Activated gamma-delta T cell treated with Interleukin-2 at 50 U/mL for 16 hours (primary cell): ENCODE results near the gene EMILIN1.

Source experiments
- DNase-seq: peaks from one replicate; pipeline ENCODE4 v3.0.0-alpha.2; 2020

EMILIN1 gene

DNA sequence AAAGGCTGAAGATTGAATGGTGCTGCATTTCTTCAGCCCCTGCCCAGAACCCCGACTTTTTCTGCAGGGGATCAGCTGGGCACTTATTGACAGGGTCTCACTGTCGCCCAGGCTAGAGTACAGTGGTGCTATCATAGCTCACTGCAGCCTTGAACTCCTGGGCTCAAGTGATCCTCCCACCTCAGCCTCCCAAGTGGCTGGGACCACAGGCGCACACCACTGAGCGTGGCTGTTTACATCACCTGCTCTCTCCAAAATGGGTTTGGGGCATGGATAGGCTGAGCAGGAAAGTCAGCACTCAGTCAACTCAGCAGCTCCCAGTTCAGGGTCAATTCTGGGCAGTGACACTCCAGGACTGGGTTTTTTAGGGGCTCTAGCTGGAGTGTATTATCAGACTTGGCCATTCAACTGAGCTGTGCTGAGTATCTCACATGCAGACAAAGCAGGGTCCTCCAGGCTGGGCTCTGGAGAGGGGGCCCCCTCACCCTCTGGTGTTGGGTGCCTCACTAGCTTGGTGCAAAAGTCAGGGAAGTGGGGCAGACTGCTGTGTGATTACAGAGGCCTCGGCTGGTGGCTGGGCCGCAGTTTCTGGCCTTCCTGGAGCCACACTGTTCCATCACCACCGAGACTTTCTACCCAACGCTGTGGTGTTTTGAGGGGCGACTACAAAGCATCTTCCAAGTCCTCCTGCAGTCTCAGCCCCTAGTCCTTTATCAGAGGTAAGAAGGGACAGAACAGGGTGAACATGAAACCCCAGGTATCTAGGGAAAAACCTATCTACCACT lies 49.7 kb downstream of the EMILIN1 start:
- no peak for DNase-seq

DNA sequence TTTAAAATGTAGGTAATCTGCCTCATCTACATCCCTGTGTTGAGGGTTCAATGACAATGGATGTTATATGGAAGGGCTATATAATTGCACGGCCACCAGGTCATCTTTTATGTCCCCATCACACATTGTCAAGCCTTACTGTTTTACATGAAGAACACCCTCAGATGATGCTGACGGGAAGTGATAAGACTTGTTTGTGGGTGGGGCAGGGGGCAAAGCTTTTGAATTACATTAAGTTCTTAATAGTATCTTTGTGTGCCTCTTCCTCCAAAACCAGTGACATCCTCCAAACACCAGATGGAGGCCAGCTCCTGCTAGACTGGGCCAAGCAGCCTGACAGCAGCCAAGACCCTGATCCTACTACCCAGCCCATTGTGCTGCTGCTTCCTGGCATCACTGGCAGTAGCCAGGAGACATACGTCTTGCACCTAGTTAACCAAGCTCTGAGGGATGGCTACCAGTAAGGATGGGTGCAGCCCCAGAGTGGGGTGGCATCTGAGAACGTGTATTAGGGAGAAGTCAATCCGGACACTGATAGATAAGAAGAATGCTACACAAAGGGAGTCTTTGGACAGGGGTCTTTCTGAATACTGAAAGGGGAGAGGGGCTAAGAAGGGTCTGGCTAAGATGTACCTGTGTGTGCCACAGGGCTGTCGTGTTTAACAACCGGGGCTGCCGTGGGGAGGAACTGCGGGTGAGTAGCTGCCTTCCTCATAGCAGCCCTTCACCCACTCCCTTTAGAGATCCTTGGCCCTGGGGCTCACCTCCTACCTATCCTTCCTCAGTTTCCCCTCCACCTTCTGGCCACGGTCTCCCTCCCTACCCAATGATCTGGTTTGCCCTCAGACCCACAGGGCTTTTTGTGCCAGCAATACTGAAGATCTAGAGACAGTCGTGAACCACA lies 50.5 kb downstream of the EMILIN1 start:
- no peak for DNase-seq

DNA sequence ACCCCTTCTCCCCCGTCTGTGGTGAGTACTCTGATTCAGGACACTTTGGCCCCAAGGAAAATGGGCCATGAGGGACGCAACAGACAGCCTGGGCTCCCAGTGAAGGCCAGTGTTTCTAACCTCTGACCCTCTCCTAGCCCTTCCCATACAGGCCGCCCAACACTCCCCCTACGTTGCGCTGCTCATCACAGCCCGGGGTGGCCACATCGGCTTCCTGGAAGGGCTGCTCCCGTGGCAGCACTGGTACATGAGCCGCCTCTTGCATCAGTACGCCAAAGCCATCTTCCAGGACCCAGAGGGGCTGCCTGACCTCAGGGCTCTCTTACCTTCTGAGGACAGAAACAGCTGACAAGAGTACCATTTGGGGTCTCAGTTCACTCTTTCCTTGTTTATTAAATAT lies 52.0 kb downstream of the EMILIN1 start:
- DNase-seq: no peak

DNA sequence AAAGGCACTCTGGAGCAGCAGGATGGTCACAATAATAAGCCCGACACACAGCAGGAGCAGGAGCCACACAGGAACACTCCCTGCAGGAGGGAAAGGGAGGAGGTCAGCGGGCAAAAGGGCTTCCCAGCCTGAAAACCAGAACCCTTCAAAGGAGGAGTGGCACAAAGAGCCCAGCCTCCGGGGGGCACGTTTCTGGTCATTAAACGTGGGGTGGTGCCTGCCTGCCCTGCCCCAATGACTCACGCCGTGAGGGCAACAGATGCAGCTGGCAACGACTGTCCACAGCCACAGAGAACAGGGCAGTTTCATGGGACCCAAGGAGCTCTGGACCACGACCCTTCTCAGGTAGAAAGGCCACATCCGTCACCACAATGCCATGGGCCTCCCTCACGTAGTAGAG lies 53.0 kb downstream of the EMILIN1 start:
- no peak for DNase-seq

DNA sequence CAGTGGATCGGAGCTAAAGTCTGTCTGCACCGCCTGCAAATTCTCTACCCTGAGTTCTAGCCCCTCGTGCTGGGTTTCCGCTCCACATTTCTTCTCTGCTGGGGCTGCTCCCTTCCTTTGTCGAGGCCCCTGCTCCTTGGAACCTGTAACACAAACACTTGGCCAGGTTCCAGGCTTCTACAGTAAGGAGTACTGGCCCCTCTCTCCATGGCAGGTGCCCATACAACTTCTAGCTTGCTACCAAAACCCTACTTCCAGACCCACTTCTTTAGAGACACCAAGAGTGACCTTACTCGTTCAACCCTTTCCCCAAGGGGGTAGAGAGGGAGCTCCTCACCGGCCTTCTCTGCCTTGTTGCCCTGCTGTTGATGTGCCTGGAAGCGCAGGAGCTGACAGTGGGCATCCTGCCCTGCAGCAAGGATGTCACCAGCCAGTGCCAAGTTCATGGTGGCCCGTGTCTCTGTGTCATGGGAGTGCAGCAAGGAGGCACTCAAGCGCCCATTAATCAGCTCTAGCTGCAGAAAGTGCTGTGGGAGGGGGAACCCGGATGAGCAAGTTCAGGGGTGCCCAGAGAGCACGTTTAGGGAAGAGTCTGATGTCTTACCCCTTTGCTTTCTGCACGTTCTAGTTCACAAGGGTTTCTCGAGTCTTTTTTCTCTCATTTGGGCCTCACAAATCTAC lies 54.9 kb downstream of the EMILIN1 start:
- no peak for DNase-seq

DNA sequence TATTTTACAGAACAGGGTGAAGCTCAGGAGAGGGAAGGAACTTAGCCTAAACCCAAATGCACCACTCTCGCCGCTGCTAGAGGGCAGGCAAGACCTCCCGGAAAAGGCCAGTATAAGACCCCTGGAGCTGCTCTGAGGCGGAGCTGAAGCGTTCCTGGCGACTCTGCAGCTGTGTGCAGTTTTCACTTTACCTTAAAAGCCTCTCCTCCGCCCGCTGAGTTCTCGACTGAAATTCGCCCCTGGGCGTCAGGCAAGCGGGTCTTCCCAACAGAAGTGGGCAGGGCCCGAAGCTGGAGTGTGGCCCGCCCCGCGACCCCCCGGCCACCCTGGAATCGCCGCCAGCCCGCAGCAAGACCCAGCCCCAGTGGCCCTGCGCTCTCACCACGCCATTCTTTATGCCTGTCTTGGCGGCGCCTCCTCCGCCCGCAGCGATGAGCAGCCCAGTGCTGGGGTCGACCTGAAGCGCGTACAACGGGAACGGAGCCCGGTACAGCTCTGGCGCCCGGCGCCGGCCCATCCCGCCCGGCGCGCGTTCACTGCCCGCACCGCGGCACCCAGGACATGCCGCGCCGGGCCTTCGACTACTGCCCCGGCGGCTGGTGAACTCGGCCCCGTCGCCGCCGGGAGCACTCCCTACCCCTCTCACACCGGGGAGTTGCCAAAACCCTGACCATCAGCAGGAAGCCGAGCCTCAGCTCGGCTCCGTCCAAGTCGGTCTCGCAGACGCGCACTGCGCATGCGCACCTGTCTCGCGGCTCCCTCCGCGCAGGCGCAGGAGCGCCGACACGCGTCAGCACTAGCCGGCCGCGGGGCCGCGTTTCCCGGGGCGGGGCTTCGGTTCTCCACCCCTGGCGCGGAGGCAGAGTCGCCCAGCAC lies 55.7 kb downstream of the EMILIN1 start, which contains the start of gene PREB:
Gene PREB, minus strand, starts transcription at position 732 of the 876 bp plus-strand sequence. Its CDS starts 215 bp downstream, at position 517.
- peak; percentile 98 for DNase-seq

DNA sequence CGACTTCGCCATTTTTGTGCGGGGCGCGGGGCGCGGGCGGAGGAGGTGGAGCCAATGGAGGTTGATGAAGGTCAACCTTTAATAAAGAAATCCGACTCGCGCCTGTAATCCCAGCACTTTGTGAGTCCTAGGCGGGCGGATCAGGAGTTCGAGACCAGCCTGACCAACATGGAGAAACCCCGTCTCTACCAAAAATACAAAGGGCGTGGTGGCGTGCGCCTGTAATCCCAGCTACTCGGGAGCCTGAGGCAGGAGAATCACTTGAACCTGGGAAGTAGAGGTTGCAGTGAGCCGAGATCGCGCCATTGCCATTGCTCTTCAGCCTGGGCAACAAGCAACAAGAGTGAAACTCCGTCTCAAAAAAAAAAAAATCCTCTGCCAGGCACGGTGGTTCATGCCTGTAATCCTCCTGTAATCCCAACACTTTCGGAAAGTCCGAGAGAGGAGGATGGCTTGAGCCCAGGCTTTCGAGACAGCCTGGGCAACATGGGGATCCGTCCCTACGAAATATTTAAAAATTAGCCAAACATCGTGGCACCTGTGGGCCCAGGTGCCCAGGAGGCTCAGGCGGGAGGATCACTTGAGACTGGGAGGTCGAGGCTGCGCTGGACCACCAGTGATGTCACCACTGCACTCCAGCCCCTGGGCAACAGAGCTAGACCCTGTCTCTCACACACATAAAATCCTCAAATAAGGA lies 56.5 kb downstream of the EMILIN1 start:
- DNase-seq: no peak

DNA sequence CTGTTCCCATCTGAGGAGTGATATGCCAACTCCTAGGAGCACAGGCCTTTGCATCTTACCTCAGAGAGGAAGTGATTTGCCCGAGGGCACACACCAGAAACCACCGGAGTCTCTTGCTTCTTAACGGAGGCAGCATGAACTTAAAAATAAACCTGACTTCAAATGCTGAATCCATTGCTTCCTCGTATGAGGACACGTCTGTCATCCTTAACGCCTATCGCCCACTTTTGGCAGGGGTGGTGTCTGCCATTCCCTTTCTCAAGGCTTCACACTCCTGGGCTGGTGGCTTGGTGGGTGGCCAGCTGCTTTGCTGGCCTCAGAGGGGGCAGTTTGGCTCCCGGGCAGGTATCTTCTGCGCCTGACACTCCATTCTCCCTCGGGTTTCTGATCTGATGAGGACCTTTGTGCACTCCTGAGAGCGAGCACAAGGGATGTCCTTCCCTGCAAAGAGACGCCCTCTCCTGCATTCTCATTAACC lies 57.1 kb downstream of the EMILIN1 start:
- DNase-seq: no peak
